Retinal pigment epithelial cell (primary cell): ENCODE results near the gene CARS2.

Experiments
- DNase-seq: peaks from one replicate; pipeline ENCODE4 v3.0.0-alpha.2; 2010; ENCODE audit warnings: low read depth
- H3K4me3 ChIP-seq: 2 replicates; pipeline ENCODE4 v1.5.1; 2011; ENCODE audit warnings: mild to moderate bottlenecking, low read length, control low read depth, moderate library complexity
- TF ChIP-seq, protein P1 (sequence below): conservative IDR thresholded peaks from 2 replicates; pipeline ENCODE4 v1.5.1; 2011; ENCODE audit warnings: low read depth, low read length, control low read depth, inconsistent platforms

Gene CARS2

DNA sequence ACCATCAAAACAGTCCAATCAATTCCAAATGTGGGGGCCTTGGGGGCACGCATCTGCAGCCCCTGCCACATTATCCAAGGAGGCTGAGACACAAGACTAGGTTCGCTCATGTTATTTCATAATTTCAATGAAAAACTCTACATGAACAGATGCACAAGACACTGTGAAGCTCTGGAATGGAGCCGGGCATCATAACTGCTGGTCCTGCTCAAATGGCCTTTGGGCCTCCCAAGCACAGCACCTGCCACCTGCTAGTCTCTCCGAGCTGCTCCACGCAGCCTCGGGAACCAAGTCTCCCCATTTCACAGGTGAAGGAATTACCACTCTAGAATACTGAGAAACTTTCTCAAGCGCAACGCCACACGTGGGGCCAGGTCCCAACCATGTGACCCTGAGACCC, 16.9 kb downstream of the CARS2 start:
- TF ChIP-seq, protein P1, sequence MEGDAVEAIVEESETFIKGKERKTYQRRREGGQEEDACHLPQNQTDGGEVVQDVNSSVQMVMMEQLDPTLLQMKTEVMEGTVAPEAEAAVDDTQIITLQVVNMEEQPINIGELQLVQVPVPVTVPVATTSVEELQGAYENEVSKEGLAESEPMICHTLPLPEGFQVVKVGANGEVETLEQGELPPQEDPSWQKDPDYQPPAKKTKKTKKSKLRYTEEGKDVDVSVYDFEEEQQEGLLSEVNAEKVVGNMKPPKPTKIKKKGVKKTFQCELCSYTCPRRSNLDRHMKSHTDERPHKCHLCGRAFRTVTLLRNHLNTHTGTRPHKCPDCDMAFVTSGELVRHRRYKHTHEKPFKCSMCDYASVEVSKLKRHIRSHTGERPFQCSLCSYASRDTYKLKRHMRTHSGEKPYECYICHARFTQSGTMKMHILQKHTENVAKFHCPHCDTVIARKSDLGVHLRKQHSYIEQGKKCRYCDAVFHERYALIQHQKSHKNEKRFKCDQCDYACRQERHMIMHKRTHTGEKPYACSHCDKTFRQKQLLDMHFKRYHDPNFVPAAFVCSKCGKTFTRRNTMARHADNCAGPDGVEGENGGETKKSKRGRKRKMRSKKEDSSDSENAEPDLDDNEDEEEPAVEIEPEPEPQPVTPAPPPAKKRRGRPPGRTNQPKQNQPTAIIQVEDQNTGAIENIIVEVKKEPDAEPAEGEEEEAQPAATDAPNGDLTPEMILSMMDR, result no peak

DNA sequence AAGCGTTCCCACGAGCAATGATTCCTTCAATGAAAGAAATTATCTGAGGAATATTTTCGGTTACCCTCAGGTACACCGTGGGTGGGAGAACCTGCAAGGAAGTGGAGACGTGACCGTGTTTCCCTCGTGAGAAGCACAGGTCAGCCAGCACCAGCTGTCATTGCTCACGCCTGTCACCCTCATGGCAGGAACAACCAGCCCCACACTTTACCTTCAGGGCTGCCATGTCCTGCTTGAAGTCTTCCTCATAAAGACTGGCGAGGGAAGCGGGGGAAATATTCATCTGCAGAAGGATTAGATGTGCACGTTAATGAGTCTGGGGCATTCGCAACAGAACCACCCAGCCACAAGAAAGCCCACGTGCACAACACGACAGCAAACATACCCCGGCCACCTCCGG, 18.2 kb downstream of the CARS2 start:
- no peak for DNase-seq
- TF ChIP-seq, protein P1, result no peak
- no peak overlapping the region for H3K4me3 ChIP-seq

More for the DNA sequence above, 16.9 kb downstream of the CARS2 start:
- DNase-seq, result no peak
- H3K4me3 ChIP-seq, result no peak overlapping the region

DNA sequence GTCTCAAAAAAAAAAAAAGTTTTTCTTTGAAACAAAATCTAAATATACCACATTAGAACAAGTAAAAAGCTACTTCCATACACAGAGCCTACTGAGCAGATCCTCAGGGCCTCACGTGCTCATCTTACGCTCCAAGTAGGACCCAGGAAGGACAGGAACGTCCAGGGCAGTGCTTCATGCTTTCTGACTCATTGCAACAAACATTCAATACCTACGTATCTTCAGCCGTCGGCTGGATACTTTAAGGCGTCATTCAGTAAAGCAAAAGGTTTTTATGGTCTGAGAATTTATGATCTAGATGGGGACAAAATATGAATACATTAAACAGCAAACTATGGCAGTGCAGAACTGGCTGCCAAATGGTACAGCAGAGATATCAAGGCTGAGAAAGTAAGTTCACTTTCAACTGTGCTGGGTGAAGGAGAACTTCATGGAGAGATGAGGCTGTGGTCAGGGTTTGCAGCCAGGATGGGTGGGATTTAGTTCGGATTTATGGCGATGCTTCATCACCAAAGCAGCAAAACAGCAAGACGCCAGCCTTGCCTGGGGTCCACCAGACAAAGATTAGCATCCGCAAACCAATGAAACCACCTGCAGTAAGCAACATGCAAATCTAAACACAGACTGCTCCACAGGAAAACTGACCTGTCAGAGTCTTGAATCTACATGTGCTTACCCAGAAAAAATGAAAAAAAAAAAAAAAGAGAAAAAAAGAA, 20.5 kb downstream of the CARS2 start:
- TF ChIP-seq, protein P1, result no peak
- DNase-seq, result no peak

DNA sequence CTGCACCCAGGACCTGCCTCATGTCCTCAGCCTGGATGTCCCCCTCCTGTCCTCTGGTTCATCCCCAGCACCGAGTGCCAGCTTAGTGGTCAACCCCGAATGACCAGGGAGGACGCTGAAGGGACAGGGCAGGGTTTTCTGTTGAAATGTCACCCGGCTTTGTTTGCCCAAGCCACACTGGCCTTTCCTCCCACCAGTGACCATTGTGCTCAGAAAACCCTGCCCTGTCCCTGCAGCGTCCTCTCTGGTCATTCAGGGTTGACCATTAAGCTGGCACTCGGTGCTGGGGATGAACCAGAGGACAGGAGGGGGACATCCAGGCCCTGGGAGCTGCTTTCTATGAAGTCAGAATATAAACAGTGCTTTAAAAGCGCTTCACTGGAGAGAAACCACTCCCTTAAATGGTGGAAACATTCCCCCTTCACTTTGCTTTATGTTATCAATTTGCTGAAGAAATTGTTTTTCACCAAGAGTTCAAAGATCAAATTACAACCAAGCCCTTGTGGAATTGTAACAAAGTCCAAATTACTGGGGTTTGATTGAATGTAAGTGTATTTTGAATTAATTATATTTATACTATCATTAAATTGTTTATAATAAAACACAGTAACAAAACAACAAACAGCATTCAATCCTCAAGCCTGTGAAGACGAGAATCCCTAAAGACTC, 21.4 kb downstream of the CARS2 start:
- H3K4me3 ChIP-seq, result no peak overlapping the region
- no peak for DNase-seq
- TF ChIP-seq, protein P1, result no peak

More for the DNA sequence above, 20.5 kb downstream of the CARS2 start:
- H3K4me3 ChIP-seq, result no peak overlapping the region

DNA sequence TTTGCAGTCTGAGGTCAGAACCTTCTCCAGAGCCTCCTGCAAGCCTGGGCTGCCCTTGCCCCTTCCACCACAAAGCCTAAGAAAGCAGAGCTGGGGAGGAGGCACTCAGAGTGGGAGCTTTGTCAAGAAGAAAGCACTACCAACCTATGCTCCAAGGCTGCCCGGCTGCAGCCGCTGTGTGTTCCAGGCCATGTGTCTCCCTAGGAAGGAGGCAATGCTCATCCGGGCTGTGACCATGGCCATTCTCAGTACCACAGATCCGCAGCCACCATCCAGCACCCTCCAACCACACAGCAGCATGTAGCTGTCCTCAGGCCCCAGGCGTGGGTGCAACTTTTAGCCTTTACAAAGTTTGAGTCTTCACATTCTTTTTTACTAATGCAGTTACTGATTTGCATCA, 22.0 kb downstream of the CARS2 start:
- TF ChIP-seq, protein P1, result no peak
- DNase-seq, result no peak
- H3K4me3 ChIP-seq, result no peak overlapping the region

DNA sequence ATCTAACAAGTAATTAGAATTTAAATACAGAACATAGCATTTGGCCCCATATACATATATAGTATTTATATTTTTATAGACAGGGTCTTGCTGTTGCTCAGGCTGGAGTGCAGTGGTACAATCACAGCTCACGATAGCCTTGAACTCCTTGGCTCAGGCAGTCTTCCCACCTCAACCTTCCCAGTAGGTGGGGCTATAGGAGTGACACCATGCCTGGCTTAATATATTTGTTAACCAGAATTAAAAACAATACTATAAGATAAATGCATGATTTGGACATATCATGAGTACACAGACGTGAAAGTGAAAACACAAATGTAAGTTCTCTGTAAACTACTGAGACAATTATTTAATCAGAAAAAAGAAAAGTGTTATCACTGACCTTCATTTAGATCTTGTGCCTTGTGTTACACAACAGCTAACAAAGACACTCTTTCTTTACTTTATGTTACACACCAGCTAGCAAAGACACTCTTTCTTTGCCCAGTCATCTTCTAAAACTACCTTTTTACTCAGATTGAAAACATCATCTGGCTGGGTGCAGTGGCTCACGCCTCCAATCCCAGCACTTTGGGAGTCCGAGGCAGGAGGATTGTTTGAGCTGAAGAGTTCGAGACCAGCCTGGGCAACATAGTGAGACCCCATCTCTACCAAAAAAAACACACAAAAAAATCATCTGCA, 22.6 kb downstream of the CARS2 start:
- no peak for DNase-seq
- TF ChIP-seq, protein P1, result peak; percentile 59
- no peak overlapping the region for H3K4me3 ChIP-seq

DNA sequence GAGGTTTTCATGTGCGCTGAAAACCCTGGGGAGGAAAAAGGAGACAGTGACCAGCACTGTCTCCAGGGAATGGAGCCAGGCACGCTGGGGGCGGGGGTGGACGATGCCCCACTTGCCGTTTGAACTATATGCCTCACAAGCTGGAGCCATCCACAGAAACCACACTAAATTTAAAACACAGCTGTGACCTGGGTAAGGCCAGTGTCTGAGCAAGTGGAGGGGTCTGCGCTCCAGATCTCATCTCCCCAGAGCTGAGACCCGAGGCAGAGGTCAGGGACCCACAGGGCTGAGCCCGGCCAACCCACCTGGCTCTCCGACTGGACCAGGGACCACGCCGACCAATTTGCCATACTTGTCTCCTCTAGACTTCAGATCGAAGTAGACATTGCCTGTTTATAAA, 23.2 kb downstream of the CARS2 start:
- TF ChIP-seq, protein P1, result no peak
- H3K4me3 ChIP-seq, result no peak overlapping the region
- DNase-seq, result no peak
